ENCODE measurements around the gene LARGE1.

DNA sequence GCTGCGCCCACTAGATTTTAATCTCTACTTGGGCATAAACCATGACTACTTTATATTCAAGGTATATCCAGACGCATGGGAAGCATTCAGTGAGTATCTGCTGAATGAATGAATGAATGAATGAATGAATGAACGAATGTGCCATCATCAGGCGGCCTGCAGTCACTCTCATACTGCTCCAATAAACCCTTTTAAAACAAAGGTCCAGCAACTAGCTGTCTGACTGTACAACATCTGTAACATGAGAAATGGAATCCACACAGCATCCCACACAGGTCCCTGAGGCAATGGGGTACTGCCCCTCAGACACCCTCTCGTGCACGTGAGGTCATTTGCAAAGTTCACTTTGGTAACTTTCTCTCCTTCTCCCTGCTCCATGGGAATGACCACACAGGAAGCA is 147.5 kb downstream of the LARGE1 start:
- TF ChIP-seq CTCF (IDR thresholded peaks at IDR 0.05; ENCODE audit: poor library complexity) = no peak
- no peak for TF ChIP-seq EZH2 (IDR thresholded peaks at IDR 0.05; ENCODE audit: borderline replicate concordance)
- TF ChIP-seq EZH2phosphoT487 (IDR thresholded peaks at IDR 0.05; ENCODE audit: low read depth, severe bottlenecking, unreplicated experiment) = no peak

Data from hepatocyte (in vitro differentiated cells).